BE2C (cell line): ENCODE results near the gene GPC5.

Experiments
- DNase-seq: peaks from one replicate; pipeline ENCODE4 v3.0.0-alpha.2; 2020
- H3K27me3 ChIP-seq: fragments of 250-450 bp; sonication (Bioruptor Pico); 2 replicates; pipeline ENCODE4 v1.5.1; 2020; ENCODE audit warnings: mild to moderate bottlenecking
- H3K36me3 ChIP-seq: fragments of 250-450 bp; sonication (Bioruptor Pico); 2 replicates; pipeline ENCODE4 v1.5.1; 2020; ENCODE audit warnings: mild to moderate bottlenecking
- H3K4me1 ChIP-seq: fragments of 250-450 bp; sonication (Bioruptor Pico); 2 replicates; pipeline ENCODE4 v1.5.1; 2020
- H3K4me3 ChIP-seq: 2 replicates; pipeline ENCODE4 v1.5.1; 2011; ENCODE audit warnings: low read depth, low read length
- H3K9me3 ChIP-seq: fragments of 250-450 bp; sonication (Bioruptor Pico); 2 replicates; pipeline ENCODE4 v1.5.1; 2020
- CTCF ChIP-seq: IDR thresholded peaks from 2 replicates; pipeline ENCODE4 v1.5.1; 2012; ENCODE audit warnings: mild to moderate bottlenecking, low read depth, low read length

The GPC5 gene

GRCh38 chr13:91978571-91978970, 580.1 kb downstream of the GPC5 start:
- Histone ChIP-seq H3K4me3 (no peak overlapping the region), H3K9me3 (no peaks in the 10 kb centered on the region), H3K27me3 (no peaks in the 10 kb centered on the region), H3K4me1 (no peaks in the 10 kb centered on the region), H3K36me3 (no peaks in the 10 kb centered on the region)
- DNase-seq: no peak
- no peak for TF ChIP-seq CTCF

- Histone ChIP-seq H3K36me3 (no peaks in the 10 kb centered on the region), H3K4me1 (no peaks in the 10 kb centered on the region), H3K27me3 (no peaks in the 10 kb centered on the region), H3K4me3 (no peak overlapping the region), H3K9me3 (no peaks in the 10 kb centered on the region)
- no peak for DNase-seq
- no peak for TF ChIP-seq CTCF
Measured at GRCh38 chr13:91986761-91987483, 588.5 kb downstream of the GPC5 start.

GRCh38 chr13:91988331-91988730, 589.9 kb downstream of the GPC5 start:
- TF ChIP-seq CTCF: no peak
- Histone ChIP-seq H3K4me1 (no peaks in the 10 kb centered on the region), H3K9me3 (no peaks in the 10 kb centered on the region), H3K36me3 (no peaks in the 10 kb centered on the region), H3K27me3 (no peaks in the 10 kb centered on the region), H3K4me3 (no peak overlapping the region)
- DNase-seq: no peak

DNA sequence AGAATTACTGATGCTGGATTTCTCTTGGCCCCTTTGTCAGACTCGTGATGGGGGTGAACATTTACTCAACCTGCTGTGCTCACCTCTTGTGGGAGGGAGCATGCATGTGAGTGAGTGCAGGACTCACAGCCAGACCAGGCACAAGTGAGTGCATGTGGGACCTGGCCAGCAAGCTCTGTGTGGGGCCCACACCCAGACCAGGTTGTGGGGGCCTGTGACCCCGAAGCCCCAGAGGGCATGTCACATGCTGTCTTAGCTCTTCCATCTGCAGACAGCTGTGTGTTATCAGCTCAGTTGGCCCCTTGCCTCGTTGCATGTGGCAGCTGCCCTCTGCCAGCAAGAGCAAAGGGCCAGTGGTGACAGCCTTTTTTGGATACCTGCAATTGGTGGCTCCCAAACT, 614.4 kb downstream of the GPC5 start:
- peak; percentile 12 for DNase-seq
- H3K9me3 ChIP-seq: no peaks in the 10 kb centered on the region
- H3K27me3 ChIP-seq: no peaks in the 10 kb centered on the region
- H3K4me3 ChIP-seq: no peak overlapping the region
- TF ChIP-seq CTCF: no peak
- no peaks in the 10 kb centered on the region for H3K36me3 ChIP-seq
- H3K4me1 ChIP-seq: no peaks in the 10 kb centered on the region

- Histone ChIP-seq H3K27me3 (no peaks in the 10 kb centered on the region), H3K4me3 (no peak overlapping the region), H3K36me3 (no peaks in the 10 kb centered on the region), H3K4me1 (no peaks in the 10 kb centered on the region), H3K9me3 (no peaks in the 10 kb centered on the region)
- no peak for TF ChIP-seq CTCF
- no peak for DNase-seq
Measured at GRCh38 chr13:92017737-92018136, 619.3 kb downstream of the GPC5 start.

- peaks cover 3% of the 10 kb centered on the region; the same call in 1 of the 2 replicates for H3K4me1 ChIP-seq
- DNase-seq: no peak
- no peak overlapping the region for H3K4me3 ChIP-seq
- no peaks in the 10 kb centered on the region for H3K27me3 ChIP-seq
- H3K36me3 ChIP-seq: no peaks in the 10 kb centered on the region
- TF ChIP-seq CTCF: no peak
- no peaks in the 10 kb centered on the region for H3K9me3 ChIP-seq
Measured at GRCh38 chr13:92028695-92029094, 630.3 kb downstream of the GPC5 start.
